Ovary (tissue), 3 donors: ENCODE data around the gene MPRIP.

Source experiments
- CTCF ChIP-seq, 3 donors: fragments of 450-650 bp in 2 of 3; fragments of 200-600 bp in 1 of 3; IDR thresholded peaks; one replicate each; pipeline versions ENCODE4 v1.5.1 to v1.8.0; 2016 to 2022; ENCODE audit warnings: antibody characterized with exemption in 3 of 3, mild to moderate bottlenecking in 1 of 3
- EP300 ChIP-seq: sonication (generic); formaldehyde crosslinking; IDR thresholded peaks from one replicate; pipeline ENCODE4 v1.6.1; 2017; ENCODE audit warnings: antibody characterized with exemption
- POLR2A ChIP-seq: fragments of 450-650 bp; IDR thresholded peaks from one replicate; pipeline ENCODE4 v1.6.1; 2017; ENCODE audit warnings: antibody characterized with exemption, mild to moderate bottlenecking, moderate library complexity
- donor health status: DM: no; HTN: no; CAD: no.

GRCh38 chr17:17112628-17113200 lies 70.5 kb downstream of the MPRIP start:
- TF ChIP-seq POLR2A (no peak), CTCF (IDR thresholded peaks at IDR 0.05) (no peak), EP300 (no peak)
